22Rv1 (cell line): Measurements from ENCODE around the gene TAS2R60.
"Not testable (repeated sequence)": the region's sequence is repeated elsewhere in the genome, so short reads cannot be mapped to it uniquely, and the experiment has no call there.

Experiments
- H3K27ac ChIP-seq: fragments of 450-650 bp; 2 replicates; pipeline ENCODE4 v1.5.1; 2017
- ZFX ChIP-seq: fragments of 450-650 bp; IDR thresholded peaks from 2 replicates; pipeline ENCODE4 v1.6.1; 2017; ENCODE audit warnings: antibody characterized with exemption, borderline replicate concordance
- TF ChIP-seq, protein P1 (sequence below): fragments of 450-650 bp; IDR thresholded peaks from 2 replicates; pipeline ENCODE4 v1.5.1; 2017; ENCODE audit warnings: mild to moderate bottlenecking

TAS2R60 gene

DNA sequence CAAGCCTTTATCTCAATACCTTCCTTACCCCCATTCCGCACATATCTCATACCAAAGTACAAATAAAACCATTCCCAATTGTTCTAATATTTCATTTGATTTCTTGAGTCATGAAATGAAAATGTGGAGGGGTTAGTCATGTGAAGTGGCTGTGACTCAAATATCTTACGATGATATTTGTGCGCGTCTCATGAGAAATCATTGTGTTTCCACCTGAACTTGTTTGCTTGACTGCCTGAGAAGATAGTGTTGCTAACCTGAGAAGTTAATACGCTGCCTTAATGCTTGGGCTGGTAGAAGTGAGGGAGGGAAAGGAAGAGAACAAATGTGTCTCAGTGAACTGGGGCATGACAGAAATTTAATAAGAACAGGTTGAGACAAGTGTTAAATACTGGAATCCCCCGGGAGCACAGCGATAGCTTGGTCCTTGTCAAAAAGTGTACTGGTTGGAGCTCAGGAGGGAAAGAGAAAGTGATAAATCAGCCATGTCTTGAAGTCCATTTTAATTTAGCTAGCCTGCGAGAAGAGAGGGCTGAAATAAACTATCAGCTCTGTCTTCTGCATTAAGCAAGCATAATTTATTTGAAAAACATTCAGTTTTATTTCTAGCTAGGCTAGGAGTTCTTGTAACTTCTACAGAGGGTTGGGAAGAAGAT, 27.4 kb upstream of the TAS2R60 start:
- TF ChIP-seq, protein P1, sequence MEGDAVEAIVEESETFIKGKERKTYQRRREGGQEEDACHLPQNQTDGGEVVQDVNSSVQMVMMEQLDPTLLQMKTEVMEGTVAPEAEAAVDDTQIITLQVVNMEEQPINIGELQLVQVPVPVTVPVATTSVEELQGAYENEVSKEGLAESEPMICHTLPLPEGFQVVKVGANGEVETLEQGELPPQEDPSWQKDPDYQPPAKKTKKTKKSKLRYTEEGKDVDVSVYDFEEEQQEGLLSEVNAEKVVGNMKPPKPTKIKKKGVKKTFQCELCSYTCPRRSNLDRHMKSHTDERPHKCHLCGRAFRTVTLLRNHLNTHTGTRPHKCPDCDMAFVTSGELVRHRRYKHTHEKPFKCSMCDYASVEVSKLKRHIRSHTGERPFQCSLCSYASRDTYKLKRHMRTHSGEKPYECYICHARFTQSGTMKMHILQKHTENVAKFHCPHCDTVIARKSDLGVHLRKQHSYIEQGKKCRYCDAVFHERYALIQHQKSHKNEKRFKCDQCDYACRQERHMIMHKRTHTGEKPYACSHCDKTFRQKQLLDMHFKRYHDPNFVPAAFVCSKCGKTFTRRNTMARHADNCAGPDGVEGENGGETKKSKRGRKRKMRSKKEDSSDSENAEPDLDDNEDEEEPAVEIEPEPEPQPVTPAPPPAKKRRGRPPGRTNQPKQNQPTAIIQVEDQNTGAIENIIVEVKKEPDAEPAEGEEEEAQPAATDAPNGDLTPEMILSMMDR: no peak
- TF ChIP-seq ZFX: no peak
- H3K27ac ChIP-seq: no peak overlapping the region

DNA sequence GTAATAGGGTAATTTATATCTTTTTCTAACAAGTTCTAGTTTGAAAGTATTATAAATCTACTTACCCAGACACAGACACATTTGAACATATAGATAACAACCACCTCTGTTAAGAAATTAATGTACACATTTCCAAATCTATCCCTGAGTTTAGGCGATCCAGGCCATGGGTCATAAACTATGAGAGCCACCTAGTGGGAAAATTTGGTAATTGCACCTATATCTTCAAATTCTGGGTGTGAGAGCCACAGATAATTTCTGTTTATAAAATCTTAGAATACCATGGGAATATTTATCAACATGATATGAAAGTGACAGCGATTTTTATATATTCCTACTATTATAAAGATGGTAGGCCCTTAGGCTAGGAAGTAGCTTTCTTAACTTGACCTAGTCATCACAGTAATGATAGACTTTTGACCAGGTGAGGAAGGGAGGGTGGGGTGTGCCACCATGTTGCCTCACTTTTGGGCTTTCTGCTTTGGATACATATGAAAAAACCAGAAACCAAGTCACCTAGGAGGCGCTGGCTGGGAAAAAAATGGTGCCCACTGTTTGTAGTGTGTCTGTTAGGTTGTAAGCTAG, 26.6 kb upstream of the TAS2R60 start:
- TF ChIP-seq, protein P1: peak; percentile 97
- no peak for TF ChIP-seq ZFX
- no peak overlapping the region for H3K27ac ChIP-seq

DNA sequence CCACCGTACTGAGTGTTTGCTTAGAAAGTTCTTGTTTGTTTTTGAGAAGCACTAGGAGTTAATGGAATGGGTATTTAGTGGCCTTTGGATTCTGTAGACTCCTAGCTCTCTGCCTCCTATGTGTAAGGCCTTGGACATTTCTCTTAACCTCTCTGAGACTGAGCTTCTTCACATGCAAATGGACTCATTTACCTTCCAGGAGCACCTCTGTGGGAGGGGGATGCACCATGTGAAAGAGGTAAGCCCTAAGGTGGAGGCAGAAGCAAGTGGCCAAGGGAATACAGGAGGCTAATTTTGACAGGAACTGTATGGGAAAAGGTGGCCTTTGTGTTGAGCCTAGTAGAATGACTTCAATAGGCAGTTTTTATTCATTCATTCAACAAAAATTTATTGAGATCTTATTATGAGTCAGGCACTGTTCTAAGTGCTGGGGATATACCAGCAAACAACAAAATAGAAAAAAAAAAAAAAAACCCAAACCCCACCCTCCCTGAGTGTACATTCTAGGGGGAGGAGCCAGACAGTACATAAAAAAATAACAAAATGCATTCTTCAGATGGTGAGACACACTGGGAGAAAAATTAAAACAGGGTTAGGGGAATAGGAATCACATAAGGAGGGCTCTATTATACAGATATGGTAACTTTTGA, 25.4 kb upstream of the TAS2R60 start:
- TF ChIP-seq, protein P1: no peak
- TF ChIP-seq ZFX: no peak
- no peak overlapping the region for H3K27ac ChIP-seq

DNA sequence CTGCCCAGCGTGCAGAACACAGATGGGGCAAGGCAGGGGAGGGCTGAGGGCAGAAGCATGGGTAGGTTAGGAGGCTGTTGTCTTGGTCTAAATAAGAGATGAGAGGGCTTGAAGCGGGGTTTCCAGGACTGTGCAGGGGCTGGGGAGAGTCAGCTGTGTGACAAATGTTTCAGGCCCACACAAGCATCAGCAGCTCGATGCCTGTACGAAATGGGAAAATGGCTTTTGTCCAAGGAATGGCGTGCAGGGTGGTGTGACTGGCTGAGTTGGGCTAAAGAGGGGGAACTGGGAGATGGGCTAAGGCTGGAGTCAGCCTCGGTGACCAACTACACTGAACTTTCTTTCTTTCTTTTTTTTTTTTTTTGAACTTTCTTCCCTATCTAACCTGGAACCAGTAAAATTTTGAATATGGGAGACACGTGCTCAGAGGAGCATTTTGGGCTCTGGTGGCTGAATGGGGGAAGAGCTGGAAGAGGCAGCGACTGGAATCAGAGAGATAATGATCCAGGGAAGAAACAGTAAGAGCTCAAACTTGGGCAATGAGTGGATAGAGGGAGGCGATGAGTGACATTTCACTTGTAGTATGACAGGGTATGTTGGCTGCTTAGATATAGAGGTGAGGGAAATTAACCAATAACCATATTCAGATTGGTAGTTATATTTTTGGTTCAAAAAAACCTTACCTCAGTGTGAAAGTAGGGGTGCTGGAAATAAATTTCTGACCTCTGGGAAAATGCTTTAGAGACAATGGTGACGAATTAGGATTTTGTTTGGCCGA, 24.4 kb upstream of the TAS2R60 start:
- H3K27ac ChIP-seq: no peak overlapping the region
- no peak for TF ChIP-seq ZFX
- TF ChIP-seq, protein P1: no peak

DNA sequence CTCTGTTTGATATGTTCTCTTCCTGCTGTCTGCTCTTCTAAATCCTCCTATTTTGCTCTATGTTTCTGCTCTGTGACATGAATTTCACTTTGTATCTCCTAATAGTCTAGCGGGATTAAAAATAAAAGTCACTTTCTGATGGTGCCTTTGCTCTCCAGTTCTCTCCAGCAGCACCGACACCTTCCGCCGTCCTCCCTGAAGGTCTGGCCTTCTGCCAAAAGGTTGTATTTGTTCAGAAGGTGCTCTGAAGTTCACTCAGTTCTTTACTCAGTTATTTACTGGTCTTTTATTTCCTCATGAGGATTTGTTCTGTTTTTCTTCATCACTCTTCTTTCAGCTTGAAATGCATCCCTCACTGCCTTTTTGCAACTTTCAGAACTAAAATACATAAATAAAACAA, 23.4 kb upstream of the TAS2R60 start:
- peak overlapping the region; percentile 6; the same call in 1 of the 2 replicates for H3K27ac ChIP-seq
- TF ChIP-seq, protein P1: no peak

DNA sequence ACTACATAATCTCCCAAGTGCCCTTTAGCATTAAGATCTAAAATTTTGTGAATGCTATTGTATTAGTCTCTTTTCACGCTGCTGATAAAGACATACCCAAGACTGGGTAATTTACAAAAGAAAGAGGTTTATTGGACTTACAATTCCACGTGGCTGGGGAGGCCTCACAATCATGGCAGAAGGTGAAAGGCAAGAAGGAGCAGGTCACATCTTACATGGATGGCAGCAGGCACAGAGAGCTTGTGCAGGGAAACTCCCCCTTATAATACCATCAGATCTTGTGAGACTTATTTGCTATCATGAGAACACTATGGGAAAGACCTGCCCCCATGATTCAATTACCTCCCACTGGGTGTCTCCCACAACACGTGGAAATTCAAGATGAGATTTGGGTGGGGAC, 22.6 kb upstream of the TAS2R60 start:
- H3K27ac ChIP-seq: not testable (repeated sequence)

DNA sequence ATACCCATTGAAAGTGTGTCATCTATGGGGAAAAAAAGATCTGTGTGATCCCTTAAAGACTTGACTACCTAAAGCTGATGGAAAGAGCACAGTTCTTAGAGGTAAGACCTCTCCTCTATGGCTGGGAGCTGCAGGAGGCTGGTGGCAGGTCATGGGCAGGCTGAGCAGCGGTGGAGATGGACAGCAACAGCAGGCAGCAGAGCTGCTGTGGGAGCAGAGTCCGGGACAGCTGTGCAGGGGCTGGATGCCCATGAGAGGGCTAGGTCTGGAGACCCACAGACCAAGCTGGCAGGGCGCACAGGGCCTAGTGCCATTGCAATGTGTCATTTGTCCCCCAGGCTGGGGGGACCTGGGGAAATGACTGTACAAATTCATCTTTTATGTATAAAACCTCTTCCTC, 21.2 kb upstream of the TAS2R60 start:
- no peak for TF ChIP-seq ZFX
- TF ChIP-seq, protein P1: no peak

DNA sequence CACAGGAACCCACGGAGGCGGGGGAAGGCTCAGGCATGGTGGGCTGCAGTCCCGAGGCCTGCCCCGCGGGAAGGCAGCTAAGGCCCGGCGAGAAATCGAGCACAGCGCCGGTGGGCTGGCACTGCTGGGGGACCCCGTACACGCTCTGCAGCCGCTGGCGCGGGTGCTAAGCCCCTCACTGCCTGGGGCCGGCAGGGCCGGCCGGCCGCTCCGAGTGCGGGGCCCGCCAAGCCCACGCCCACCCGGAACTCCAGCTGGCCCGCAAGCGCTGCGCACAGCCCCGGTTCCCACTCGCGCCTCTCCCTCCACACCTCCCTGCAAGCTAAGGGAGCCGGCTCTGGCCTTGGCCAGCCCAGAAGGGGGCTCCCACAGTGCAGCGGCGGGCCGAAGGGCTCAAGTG, 18.8 kb upstream of the TAS2R60 start:
- not testable (repeated sequence) for H3K27ac ChIP-seq

More for the DNA sequence above, 21.2 kb upstream of the TAS2R60 start:
- no peak overlapping the region for H3K27ac ChIP-seq
